IPS DF 6.9 (cell line): Measurements from ENCODE around the gene TUBG2.
"Not testable (repeated sequence)": the region's sequence is repeated elsewhere in the genome, so short reads cannot be mapped to it uniquely, and the experiment has no call there.

Source experiments
- DNase-seq: peaks from one replicate; pipeline ENCODE4 v3.0.0-alpha.2; 2013; ENCODE audit warnings: low read depth, low spot score
- H3K27ac ChIP-seq: one replicate; pipeline ENCODE4 v1.5.1; 2013; ENCODE audit warnings: low read length, control low read depth
- H3K27me3 ChIP-seq: 2 replicates; pipeline ENCODE4 v1.6.1; 2013; ENCODE audit warnings: mild to moderate bottlenecking, low read length; ENCODE audit not compliant: control insufficient read depth, insufficient read depth
- H3K36me3 ChIP-seq: 2 replicates; pipeline ENCODE4 v1.6.1; 2013; ENCODE audit warnings: low read length; ENCODE audit not compliant: control insufficient read depth, insufficient read depth
- H3K4me1 ChIP-seq: 2 replicates; pipeline ENCODE4 v1.6.1; 2013; ENCODE audit warnings: low read length; ENCODE audit not compliant: control insufficient read depth, insufficient read depth
- H3K4me3 ChIP-seq: 2 replicates; pipeline ENCODE4 v1.5.1; 2013; ENCODE audit warnings: mild to moderate bottlenecking, low read length
- H3K9me3 ChIP-seq: 2 replicates; pipeline ENCODE4 v1.6.1; 2013; ENCODE audit warnings: low read length, inconsistent platforms; ENCODE audit not compliant: control insufficient read depth, insufficient read depth
- WGBS: extraction: QIAGEN DNeasy Blood & Tissue Kit; methylation state at CpG from one replicate; pipeline ENCODE4 v1.1.7; 2013; ENCODE audit warnings: mixed read lengths, missing lambda C conversion rate; ENCODE audit not compliant: insufficient read length, insufficient coverage; 5-methylcytosine and 5-hydroxymethylcytosine counted together

The TUBG2 gene

DNA sequence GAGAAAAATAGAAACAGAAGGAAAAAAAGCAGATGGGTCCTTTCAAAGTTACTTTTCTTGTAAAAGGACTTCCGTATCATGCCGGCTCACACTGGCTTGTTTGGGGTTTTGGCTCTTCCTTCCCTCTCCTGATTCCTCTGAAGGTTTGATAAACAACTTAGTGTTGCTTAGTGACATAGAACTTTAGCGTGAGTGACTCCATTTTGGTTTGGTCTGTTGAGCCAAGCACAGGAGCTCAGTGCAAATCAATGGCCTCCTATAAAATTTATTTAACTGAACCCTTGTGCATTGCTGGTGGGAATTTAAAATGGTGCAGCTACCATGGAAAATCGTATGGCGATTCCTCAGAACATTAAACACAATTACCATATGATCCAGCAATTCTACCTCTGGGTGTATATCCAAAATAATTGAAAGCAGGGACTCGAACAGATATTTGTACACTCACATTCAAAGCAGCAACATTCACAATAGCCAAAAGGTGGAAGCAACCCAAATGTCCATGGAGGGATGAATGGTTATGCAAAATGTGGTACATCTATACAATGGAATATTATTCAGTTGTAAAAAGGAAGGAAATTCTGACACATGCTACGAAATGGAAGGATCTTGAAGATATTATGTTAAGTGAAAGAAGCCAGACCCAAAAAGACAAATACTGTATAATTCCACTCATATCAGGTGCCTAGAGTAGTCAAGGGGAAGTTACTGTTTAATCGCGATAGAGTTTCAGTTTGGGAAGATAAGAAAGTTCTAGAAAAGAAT, 1.1 kb upstream of the TUBG2 start:
- H3K27ac ChIP-seq: no peak overlapping the region
- WGBS: no CpG with 5 or more reads among the region's 9 CpGs
- H3K4me3 ChIP-seq: no peak overlapping the region
- no peak for DNase-seq
- H3K36me3 ChIP-seq: no peaks in the 10 kb centered on the region
- H3K9me3 ChIP-seq: no peaks in the 10 kb centered on the region
- H3K27me3 ChIP-seq: no peaks in the 10 kb centered on the region
- peaks cover 6% of the 10 kb centered on the region for H3K4me1 ChIP-seq

DNA sequence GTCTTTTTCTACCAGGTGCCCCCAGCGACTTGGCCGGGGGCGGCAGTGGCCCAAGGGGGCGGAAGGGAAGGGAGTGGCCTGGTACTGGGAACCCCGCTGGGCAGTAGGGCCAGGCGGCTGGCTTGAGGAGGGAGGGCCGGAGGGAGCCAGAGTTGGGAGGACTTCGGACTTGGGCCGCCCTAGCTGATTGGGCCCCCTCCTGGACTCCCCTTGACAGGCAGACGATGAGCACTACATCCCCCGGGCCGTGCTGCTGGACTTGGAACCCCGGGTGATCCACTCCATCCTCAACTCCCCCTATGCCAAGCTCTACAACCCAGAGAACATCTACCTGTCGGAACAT, 819 bp downstream of the TUBG2 start:
- not testable (repeated sequence) for H3K27me3 ChIP-seq, DNase-seq, H3K4me1 ChIP-seq, H3K9me3 ChIP-seq, H3K27ac ChIP-seq, H3K36me3 ChIP-seq
- no CpG with 5 or more reads among the region's 14 CpGs for WGBS
- peak overlapping the region; percentile 69; the same call in 1 of the 2 replicates for H3K4me3 ChIP-seq

- DNase-seq: no peak
- Histone ChIP-seq H3K9me3 (no peaks in the 10 kb centered on the region), H3K27ac (no peak overlapping the region), H3K4me3 (no peak overlapping the region), H3K36me3 (no peaks in the 10 kb centered on the region), H3K4me1 (peaks cover 3% of the 10 kb centered on the region; the same call in 1 of the 2 replicates), H3K27me3 (no peaks in the 10 kb centered on the region)
- WGBS: no CpG with 5 or more reads among the region's 7 CpGs
These were observed 1.7 kb downstream of the TUBG2 start for GRCh38 chr17:42660692-42661345.

- Histone ChIP-seq H3K4me1 (peaks cover 1% of the 10 kb centered on the region), H3K27me3 (no peaks in the 10 kb centered on the region), H3K4me3 (no peak overlapping the region), H3K27ac (no peak overlapping the region), H3K9me3 (no peaks in the 10 kb centered on the region), H3K36me3 (peaks cover 9% of the 10 kb centered on the region)
- DNase-seq: no peak
- WGBS: no CpG with 5 or more reads among the region's 14 CpGs
These were observed 6.5 kb downstream of the TUBG2 start for GRCh38 chr17:42665581-42666001.

GRCh38 chr17:42666126-42666525, 7.0 kb downstream of the TUBG2 start:
- not testable (repeated sequence) for DNase-seq, H3K36me3 ChIP-seq, H3K9me3 ChIP-seq, H3K4me3 ChIP-seq, H3K27me3 ChIP-seq, H3K27ac ChIP-seq, H3K4me1 ChIP-seq
- no CpG with 5 or more reads among the region's 16 CpGs for WGBS

- Histone ChIP-seq H3K27me3 (no peaks in the 10 kb centered on the region), H3K4me3 (no peak overlapping the region), H3K9me3 (no peaks in the 10 kb centered on the region), H3K36me3 (peaks cover 9% of the 10 kb centered on the region), H3K4me1 (peaks cover 5% of the 10 kb centered on the region), H3K27ac (no peak overlapping the region)
- WGBS: no CpG with 5 or more reads among the region's 7 CpGs
- DNase-seq: no peak
These were observed 8.2 kb downstream of the TUBG2 start for GRCh38 chr17:42667088-42667951.

- WGBS: no CpG with 5 or more reads among the region's 12 CpGs
- H3K9me3 ChIP-seq: no peaks in the 10 kb centered on the region
- peaks cover 10% of the 10 kb centered on the region for H3K4me1 ChIP-seq
- peak overlapping the region; percentile 36; the same call in 1 of the 2 replicates for H3K4me3 ChIP-seq
- H3K27ac ChIP-seq: no peak overlapping the region
- DNase-seq: no peak
- H3K36me3 ChIP-seq: peaks cover 9% of the 10 kb centered on the region
- H3K27me3 ChIP-seq: no peaks in the 10 kb centered on the region
These were observed 10.6 kb downstream of the TUBG2 start for GRCh38 chr17:42669705-42669976.

DNA sequence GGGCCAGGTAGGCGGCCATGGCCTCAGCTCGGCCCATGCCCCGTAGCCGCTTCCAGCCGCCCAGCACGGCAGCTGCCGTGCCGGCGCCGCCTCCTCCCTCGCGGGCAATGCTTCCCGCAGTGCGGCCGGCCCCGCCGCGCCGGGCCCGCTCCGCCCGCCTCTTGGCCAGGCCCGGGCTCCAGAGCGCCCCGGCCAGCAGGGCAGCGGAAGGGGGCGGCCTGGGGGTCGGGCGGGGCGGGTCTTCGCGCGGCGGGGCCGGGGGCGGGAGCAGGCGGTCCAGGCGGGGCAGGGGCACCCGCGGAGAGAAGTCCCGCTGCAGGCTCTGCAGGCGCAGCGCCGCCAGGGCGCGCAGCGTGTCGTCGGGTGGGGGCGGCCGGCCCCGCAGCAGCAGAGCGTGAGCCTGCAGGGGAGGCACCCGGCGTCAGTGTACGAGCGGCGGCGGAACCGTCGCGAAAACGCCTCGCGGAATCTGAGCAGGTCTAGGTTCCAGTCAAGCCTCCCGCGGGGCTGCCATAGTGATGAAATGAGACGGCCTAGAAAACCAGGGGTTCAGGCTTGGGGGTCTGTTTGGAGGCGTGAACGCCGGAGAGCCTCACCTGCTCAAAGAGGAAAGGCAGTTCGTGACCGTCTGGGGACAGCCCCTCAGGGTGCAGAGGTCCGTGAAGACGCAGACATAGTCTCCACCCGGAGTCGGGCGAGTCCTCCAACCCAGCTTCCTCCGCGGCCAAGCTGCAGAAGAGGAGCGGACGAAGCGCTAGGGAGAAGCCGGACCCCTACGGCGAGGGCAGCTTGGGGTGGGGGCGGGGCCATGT, 11.1 kb downstream of the TUBG2 start:
- Histone ChIP-seq H3K36me3 (peaks cover 9% of the 10 kb centered on the region), H3K27ac (no peak overlapping the region)
- WGBS: no CpG with 5 or more reads among the region's 87 CpGs

GRCh38 chr17:42670789-42671657, 11.9 kb downstream of the TUBG2 start:
- no peaks in the 10 kb centered on the region for H3K9me3 ChIP-seq
- no CpG with 5 or more reads among the region's 50 CpGs for whole genome bisulfite sequencing
- H3K36me3 ChIP-seq: peaks cover 9% of the 10 kb centered on the region
- no peak overlapping the region for H3K27ac ChIP-seq
- no peaks in the 10 kb centered on the region for H3K27me3 ChIP-seq
- peaks cover 14% of the 10 kb centered on the region for H3K4me1 ChIP-seq
- no peak overlapping the region for H3K4me3 ChIP-seq
- no peak for DNase-seq

More for the DNA sequence above, 11.1 kb downstream of the TUBG2 start:
- H3K27me3 ChIP-seq: no peaks in the 10 kb centered on the region
- H3K4me3 ChIP-seq: peak overlapping the region; percentile 36; the same call in 1 of the 2 replicates
- no peak for DNase-seq
- no peaks in the 10 kb centered on the region for H3K9me3 ChIP-seq
- peaks cover 14% of the 10 kb centered on the region for H3K4me1 ChIP-seq
